Thoracic aorta (tissue), 2 donors: ENCODE measurements around the gene WDFY1. TPM values are rescaled to one million over a fixed set of nuclear protein-coding genes. Genes with fewer than 3 reads are reported as not detected.

Experiments
- ATAC-seq: fragments of 150-250 bp; one replicate; pipeline ENCODE4 v1.8.0; 2017; ENCODE audit warnings: low read depth; ENCODE audit not compliant: insufficient number of reproducible peaks, low FRiP score
- DNase-seq: peaks from one replicate; pipeline ENCODE4 v3.0.0-alpha.2; 2020; ENCODE audit warnings: low spot score
- H3K27ac ChIP-seq, 2 donors: fragments of 200-600 bp; sonication (generic); 1 replicate in 1 of 2; 2 replicates in 1 of 2; pipeline ENCODE4 v1.5.1; 2016; ENCODE audit warnings: mild to moderate bottlenecking in 2 of 2, moderate library complexity in 2 of 2
- H3K27me3 ChIP-seq: fragments of 200-600 bp; sonication (generic); replicated peaks from 2 replicates; pipeline ENCODE4 v1.6.0; 2016; ENCODE audit warnings: mild to moderate bottlenecking; ENCODE audit not compliant: insufficient read depth
- H3K36me3 ChIP-seq: fragments of 200-600 bp; sonication (generic); one replicate; pipeline ENCODE4 v1.5.1; 2016
- H3K4me1 ChIP-seq, 2 donors: fragments of 200-600 bp; sonication (generic); 1 replicate in 1 of 2; 2 replicates in 1 of 2; pipeline versions ENCODE4 v1.5.1 to v1.6.0; 2016; ENCODE audit warnings: low read depth in 2 of 2, mild to moderate bottlenecking in 1 of 2; ENCODE audit not compliant: control insufficient read depth in 1 of 2
- H3K4me3 ChIP-seq: fragments of 200-600 bp; sonication (generic); 2 replicates; pipeline ENCODE4 v1.5.1; 2016; ENCODE audit warnings: mild to moderate bottlenecking
- H3K9me3 ChIP-seq: fragments of 200-600 bp; sonication (generic); 2 replicates; pipeline ENCODE4 v1.5.1; 2016
- total RNA-seq, 2 donors: library from RNA; depleted of rRNA; stranded (reverse); fragments of >200 nt; gene quantifications; one replicate each; pipeline versions ENCODE4 v1.1.0 to v1.2.3, GENCODE V29; 2016
- TF ChIP-seq, protein P1 (sequence below): fragments of 200-600 bp; sonication (generic); IDR thresholded peaks from one replicate; pipeline ENCODE4 v1.5.1; 2019; ENCODE audit warnings: antibody characterized with exemption

Gene WDFY1
- total RNA-seq, 2 donors from 2014 or later, result 51.4 to 64.0 TPM

DNA sequence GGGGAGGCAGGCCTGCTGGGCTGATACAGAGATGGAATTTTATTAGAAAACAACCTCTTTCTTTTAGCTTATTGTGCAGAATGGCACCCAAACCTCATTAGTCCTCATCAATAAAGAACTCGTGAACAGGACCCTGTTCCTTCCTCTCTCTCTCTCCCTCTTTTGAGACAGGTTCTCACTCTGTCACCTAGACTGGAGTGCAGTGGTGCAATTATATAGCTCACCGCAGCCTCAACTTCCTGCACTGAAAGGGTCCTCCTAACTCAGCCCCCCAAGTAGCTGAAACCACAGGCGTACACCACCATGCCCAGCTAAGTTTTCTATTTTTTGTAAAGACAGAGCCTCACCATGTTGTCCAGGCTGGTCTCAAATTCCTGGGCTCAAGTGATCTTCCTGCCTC, 86.1 kb downstream of the WDFY1 start:
- no peaks in the 10 kb centered on the region for H3K9me3 ChIP-seq
- H3K27ac ChIP-seq, result no peak overlapping the region
- TF ChIP-seq, protein P1, sequence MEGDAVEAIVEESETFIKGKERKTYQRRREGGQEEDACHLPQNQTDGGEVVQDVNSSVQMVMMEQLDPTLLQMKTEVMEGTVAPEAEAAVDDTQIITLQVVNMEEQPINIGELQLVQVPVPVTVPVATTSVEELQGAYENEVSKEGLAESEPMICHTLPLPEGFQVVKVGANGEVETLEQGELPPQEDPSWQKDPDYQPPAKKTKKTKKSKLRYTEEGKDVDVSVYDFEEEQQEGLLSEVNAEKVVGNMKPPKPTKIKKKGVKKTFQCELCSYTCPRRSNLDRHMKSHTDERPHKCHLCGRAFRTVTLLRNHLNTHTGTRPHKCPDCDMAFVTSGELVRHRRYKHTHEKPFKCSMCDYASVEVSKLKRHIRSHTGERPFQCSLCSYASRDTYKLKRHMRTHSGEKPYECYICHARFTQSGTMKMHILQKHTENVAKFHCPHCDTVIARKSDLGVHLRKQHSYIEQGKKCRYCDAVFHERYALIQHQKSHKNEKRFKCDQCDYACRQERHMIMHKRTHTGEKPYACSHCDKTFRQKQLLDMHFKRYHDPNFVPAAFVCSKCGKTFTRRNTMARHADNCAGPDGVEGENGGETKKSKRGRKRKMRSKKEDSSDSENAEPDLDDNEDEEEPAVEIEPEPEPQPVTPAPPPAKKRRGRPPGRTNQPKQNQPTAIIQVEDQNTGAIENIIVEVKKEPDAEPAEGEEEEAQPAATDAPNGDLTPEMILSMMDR, result no peak
- H3K4me1 ChIP-seq, result peaks cover 9 to 11% of the 10 kb centered on the region in 2 donors
- no peak overlapping the region for H3K4me3 ChIP-seq
- H3K36me3 ChIP-seq, result no peaks in the 10 kb centered on the region
- no peak for ATAC-seq
- no peaks in the 10 kb centered on the region for H3K27me3 ChIP-seq
- no peak for DNase-seq

DNA sequence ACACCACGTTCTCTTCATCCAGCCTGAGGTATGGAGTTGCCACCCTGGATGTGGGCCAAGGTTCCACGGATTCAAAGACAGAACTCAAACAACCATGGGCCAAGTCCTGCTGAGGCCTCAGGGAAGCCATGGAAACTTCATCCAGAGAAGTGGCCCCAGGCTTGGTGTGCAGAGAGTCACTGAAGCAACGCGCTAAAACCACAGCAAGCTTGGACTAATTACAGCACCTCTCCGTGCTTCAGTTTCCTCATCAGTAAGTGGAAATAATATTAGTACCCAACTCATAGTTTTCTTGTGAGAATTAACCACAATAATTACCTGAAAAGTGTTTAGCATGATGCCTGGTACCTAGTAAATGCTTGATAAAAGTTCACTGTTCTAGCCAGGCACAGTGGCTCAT, 88.6 kb downstream of the WDFY1 start:
- TF ChIP-seq, protein P1, result no peak
- Histone ChIP-seq H3K36me3 (no peaks in the 10 kb centered on the region), H3K27me3 (no peaks in the 10 kb centered on the region), H3K4me3 (no peak overlapping the region), H3K4me1 (peaks cover 7 to 9% of the 10 kb centered on the region in 2 donors), H3K27ac (no peak overlapping the region), H3K9me3 (no peaks in the 10 kb centered on the region)
- no peak for DNase-seq
- no peak for ATAC-seq

DNA sequence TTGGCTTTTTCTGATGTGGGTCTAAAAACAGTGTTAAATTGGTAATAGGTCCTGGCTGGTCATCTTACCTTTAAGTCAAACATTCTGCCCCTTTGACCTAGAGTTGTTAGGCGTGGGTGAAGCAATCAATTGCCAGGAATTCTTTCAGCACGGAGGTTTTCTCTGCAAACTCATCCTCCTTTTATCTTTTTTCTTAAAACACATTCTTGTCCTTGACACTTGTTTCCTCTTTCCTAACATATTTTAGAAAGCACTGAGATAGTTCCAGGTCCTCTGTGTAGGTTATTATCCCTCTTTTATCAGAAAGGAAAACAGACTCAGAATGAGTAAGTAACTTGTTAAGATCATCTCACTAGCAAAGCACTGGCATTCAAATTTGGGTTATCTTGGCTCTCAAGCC, 89.1 kb downstream of the WDFY1 start:
- Histone ChIP-seq H3K27me3 (no peaks in the 10 kb centered on the region), H3K4me1 (peaks cover 1 to 3% of the 10 kb centered on the region in 2 donors), H3K4me3 (no peak overlapping the region), H3K27ac (no peak overlapping the region), H3K9me3 (no peaks in the 10 kb centered on the region), H3K36me3 (no peaks in the 10 kb centered on the region)
- TF ChIP-seq, protein P1, result no peak
- no peak for ATAC-seq
- DNase-seq, result no peak

DNA sequence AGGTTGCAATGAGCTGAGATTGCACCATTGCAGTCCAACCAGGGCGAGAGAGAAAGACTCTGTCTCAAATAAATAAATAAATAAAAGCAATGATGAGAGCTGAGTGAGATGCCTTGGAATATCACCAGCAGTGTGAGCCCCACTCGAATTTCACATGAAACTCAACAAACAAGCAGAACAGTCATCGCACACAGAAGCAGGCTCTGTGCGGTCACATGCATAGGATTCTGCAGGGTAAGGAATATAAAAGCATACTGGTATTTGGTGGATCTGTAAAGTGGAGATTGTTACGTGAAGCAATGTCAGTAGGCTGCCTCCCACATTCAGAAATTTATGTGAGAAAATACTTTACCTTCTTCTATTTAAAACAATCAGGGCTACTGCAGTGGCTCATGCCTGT, 89.7 kb downstream of the WDFY1 start:
- Histone ChIP-seq H3K4me1 (no peaks in the 10 kb centered on the region), H3K27ac (no peak overlapping the region), H3K36me3 (no peaks in the 10 kb centered on the region), H3K4me3 (no peak overlapping the region), H3K27me3 (no peaks in the 10 kb centered on the region), H3K9me3 (no peaks in the 10 kb centered on the region)
- TF ChIP-seq, protein P1, result no peak
- DNase-seq (no peak), ATAC-seq (no peak)

DNA sequence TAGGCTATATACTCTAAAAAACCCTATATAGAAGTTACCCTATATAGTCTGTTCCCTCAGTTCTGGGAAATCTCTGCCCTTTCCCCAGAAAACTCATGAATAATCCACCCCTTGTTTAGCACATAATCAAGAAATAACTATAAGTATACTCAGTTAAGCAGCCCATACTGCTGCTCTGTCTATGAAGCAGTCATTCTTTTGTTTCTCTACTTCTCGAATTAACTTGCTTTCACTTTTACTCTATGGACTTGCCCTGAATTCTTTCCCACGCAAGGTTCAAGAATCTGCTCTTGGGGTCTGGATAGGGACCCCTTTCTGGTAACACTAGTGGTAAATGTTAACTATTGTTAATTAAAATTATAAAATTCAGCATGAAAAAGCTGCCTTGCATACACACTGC, 90.4 kb downstream of the WDFY1 start:
- Histone ChIP-seq H3K27ac (no peak overlapping the region), H3K9me3 (no peaks in the 10 kb centered on the region), H3K27me3 (no peaks in the 10 kb centered on the region), H3K4me1 (no peaks in the 10 kb centered on the region), H3K36me3 (no peaks in the 10 kb centered on the region), H3K4me3 (no peak overlapping the region)
- DNase-seq (no peak), ATAC-seq (no peak)
- TF ChIP-seq, protein P1, result no peak
